Globus pallidus (tissue), 1 donor: ENCODE data around the gene NTN5.
"Not testable (repeated sequence)": the region's sequence is repeated elsewhere in the genome, so short reads cannot be mapped to it uniquely, and the experiment has no call there.

Experiments used
- DNase-seq: peaks from one replicate; pipeline ENCODE4 v3.0.0-alpha.2; 2015; ENCODE audit warnings: low spot score

The NTN5 gene

DNA sequence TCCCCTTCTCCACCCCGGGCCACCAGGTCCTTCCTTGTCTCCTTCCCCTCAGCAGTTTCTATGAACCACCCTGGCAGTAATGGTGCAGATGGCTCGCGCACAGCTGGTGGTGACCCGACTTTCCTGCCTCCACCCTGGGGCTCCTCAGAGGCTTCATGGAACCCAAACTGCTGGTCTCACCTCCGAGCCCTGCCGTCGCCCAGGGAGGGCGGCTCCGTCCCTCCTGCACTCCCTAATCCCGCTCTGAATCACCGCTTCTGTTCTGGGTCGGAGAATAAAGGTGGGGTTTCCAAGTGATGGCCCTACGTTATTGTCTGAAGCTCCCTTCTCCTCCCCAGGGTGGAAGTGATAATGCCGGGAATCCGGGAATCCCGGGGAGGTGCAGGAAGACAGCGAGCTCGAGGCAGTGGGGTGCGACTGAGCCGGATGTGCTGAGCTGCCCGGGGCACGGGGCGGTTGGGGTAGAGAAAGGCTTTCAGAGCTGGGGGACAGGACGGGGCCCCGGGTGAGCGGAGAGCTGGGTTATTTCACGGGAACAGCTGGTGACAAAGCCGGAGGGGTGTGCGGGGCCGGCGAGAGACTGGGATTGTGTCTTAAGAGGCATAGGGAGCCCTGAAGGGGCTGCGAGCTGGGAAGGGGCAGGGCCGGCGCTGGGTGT lies 23.7 kb upstream of the NTN5 start:
- DNase-seq, result no peak

DNA sequence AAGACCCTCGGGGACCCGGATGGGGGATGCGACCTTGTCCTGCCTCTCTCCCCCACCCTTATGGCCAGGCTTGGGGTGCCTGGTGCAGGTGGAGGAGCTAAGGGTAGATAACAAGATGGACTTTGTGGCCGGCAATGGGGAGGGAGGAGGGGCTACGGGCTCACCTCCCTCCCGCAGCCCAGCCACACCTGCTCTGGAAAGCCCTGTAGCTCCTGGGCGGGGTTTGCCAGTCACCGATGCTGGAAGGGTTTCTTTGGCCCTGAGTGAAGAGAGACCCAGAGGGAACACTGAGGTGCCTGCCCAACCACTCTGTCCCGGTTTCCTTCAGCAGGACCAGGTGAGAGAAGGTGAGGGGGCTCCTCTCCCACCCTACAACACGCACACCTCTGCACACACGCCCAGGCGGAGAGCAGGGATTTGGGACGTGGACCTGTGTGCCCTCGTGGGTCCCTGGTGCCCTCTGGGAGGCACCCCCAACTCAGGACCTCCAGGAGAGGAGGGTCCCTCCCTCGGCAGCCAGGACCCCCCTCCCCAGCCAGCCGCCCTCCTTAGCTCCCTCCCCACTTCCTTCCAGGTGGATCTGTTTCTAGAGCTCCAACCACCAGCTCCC lies 23.0 kb upstream of the NTN5 start, which contains the start of gene FUT2:
FUT2 (plus strand) TSS at position 229 of the 610 bp plus-strand sequence. CDS start 6,986 bp downstream, outside the sequence.
- DNase-seq, result no peak

DNA sequence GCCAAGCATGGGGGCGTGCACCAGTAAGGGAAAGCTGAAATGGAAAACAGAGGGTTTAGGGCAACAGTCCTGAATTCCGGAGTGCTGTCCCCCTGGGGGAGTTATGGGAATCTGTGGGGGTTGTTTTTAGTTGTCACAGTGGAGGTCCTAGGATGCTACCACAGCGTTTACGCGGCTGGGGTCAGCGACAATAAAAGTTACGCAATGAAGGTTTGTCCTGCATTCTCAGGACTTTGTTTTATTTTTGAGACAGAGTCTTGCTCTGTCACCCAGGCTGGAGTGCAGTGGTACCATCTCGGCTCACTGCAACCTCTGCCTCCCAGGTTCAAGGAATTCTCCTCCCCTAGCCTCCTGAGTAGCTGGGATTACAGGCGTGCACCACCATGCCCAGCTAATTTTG lies 20.8 kb upstream of the NTN5 start:
- not testable (repeated sequence) for DNase-seq

DNA sequence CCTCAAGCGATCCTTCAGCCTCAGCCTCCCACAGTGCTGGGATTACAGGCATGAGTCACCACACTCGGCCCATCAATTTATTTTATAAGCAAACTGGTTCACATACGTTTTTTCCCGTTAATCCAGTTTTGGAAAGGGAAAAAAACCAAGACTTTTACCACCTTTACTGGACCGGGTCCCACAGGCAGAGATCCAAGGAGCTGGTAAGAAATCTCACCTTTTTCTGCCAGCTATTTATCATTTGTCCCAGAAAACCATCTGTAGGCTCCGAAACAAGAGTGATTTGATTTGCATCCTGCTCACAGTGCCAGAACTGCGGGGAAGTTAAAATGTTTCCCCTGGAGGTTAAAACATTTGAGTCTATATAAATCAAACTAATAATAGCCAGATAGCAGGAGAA lies 16.6 kb upstream of the NTN5 start:
- no peak for DNase-seq

DNA sequence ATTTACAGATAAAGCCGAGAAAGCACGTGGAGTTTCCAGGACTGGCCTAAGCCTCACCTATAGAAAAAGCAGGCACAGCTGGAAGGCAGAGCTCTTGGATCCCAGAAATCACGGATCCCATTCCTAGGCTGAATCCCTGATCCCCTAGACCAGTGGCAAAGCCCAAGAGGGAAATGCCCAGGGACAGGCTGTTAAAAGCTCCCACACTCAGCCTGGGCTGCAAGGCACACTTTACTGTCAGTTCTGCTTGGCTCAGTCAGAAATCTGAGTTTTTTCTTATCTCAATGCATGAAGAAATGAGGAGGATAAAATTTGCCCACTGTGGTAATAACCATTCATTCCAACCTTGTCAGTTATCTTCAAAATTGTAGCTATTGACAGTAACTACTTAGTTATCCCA lies 15.0 kb upstream of the NTN5 start:
- DNase-seq, result no peak

DNA sequence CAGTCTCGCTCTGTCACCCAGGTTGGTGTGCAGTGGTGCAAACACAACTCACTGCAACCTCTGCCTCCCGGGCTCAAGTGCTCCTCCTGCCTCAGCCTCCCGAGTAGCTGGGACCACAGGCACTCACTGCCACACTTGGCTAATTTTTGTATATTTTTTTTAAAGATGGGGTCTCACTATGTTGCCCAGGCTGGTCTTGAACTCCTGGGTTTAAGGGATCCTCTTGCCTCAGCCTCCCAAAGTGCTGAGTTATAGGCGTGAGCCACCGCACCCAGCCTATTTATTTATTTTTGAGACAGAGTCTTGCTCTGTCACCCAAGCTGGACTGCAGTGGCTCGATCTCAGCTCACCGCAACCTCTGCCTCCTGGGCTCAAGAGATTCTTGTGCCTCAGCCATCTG lies 13.8 kb upstream of the NTN5 start:
- not testable (repeated sequence) for DNase-seq

DNA sequence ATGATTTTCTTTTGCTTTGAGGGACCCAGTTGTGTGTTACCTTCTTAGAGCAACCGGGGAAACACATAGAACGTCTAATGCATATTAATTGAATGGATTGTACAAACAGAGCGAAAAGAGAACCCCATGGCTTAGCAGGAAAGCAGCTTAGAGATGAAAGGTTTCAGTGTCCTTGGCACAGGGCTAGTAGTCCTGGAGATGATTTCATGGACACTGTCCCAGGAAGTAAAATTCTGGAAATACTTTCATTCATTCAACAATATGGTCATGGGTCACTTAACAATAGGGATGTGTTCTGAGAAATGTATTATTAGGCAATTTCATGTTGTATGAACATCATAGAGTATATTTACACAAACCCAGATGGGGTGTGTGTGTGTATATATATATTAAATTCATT lies 13.3 kb upstream of the NTN5 start:
- DNase-seq, result no peak

DNA sequence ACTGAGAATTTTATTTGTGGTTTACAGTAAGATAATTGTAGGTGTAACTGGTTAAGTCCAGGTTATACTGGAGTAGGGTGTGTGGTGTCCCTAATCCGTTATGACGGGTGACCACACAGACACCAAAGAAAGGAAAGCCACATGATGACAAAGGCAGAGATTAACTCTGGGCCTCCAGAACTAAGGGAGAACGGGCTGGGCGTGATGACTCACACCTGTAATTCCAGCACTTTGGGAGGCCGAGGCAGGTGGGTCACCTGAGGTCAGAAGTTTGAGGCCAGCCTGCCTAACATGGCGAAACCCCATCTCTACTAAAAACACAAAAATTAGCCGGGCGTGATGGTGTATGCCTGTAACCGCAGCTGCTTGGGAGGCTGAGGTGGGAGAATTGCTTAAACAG lies 12.8 kb upstream of the NTN5 start:
- no peak for DNase-seq

DNA sequence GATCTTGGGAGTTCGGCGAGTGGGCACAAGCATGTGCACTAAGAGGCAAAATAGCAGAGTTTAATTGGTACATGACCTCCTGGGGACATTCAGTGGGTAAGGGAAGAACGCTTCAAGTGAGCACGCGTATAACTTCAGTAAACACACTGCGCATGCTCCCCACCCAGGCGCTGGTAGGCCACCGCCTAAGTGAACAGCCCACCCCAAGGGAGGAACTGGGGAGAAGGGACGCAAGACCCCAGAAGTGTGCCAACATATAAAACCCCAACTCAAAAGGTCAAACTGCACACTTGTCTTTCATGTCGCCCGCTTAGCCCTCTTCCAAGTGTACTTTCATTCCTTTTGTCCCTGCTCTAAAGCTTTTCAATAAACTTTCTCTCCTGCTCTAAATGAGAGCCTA lies 10.5 kb upstream of the NTN5 start:
- DNase-seq, result peak; percentile 83

DNA sequence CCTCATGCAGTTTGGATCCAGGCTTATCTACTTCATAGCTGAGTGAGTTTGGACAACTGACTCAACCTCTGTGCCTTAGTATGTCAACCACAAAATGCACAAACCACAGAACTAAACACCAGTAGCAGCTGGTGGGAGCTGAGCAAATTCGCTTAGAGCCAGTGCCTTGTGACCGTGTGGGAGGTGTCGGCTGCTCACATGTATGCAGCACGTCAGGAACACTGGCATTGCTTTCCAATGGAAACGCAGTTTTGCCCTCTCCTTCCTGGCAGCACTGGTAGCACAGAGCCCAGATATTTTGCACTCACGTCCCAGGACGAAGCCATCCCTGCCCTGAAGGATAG lies 8.3 kb upstream of the NTN5 start:
- no peak for DNase-seq

DNA sequence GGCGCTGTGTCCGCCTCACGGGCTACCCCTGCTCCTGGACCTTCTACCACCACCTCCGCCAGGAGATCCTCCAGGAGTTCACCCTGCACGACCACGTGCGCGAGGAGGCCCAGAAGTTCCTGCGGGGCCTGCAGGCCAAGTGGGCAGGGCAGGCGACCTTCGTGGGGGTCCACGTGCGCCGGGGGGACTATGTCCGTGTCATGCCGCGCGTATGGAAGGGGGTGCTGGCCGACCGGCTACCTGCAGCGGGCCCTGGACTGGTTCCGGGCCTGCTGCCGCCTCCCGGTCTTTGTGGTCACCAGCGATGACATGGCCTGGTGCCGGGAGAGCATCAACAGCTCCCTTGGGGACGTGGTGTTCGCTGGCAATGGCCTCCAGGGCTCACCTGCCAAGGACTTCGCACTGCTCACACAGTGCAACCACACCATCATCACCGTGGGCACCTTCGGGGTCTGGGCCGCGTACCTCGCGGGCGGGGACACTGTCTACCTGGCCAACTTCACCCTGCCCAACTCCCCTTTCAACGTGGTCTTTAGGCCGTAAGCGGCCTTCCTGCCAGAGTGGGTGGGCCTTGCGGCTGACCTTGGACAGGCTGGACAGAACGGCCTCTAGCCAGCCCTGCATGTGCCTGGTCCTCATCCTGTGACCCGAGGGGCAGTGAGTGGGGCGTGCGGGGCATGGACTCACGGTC lies 7.8 kb upstream of the NTN5 start:
- no peak for DNase-seq

DNA sequence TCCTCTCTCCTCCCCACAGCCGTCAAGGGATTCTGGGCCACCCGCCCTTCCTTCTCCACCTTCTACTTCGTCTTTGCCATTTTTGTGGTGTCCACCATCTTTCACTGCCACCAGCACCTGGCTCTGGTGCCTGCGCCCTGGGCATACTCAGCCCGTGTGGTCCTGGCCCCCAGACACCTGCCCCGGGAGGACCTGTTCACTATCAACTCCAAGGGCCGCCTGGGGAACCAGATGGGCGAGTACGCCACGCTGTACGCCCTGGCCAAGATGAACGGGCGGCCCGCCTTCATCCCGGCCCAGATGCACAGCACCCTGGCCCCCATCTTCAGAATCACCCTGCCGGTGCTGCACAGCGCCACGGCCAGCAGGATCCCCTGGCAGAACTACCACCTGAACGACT lies 7.2 kb upstream of the NTN5 start:
- DNase-seq, result not testable (repeated sequence)

DNA sequence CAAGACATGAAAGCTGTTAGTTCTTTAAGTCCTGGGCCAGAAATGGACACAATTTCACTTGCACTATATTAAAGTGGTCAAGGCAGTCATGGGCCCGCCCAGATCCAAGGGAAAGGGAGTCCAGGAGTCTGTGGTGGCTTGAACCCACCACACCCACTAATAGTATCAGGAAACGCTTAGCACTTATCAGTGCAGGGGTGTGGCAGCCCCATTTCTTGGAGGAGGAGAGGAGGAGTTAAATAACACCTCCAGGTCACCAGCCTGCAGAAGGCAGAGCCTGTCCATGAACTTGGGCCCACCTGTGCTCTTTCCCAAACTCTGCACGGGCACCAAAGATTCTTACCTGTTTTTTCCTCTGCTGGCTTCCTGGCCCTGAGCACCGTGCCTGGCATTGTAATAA lies 5.4 kb upstream of the NTN5 start:
- DNase-seq, result no peak

DNA sequence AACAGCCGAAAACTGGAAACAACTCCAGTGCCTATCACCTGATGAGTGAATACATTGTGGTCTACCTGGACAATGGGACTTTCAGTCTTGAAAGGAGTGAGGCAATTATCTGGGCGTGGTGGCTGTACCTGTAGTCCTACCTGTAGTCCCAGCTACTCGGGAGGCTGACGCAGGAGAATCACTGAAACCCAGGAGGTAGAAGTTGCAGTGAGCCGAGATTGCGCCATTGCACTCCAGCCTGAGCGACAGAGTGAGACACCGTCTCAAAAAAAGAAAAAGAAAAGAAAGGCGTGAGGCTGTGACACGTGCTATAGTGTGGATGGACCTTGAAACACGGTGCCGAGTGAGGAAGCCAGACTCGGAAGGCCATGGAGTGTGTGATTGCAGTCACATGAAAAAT lies 4.1 kb upstream of the NTN5 start:
- no peak for DNase-seq

DNA sequence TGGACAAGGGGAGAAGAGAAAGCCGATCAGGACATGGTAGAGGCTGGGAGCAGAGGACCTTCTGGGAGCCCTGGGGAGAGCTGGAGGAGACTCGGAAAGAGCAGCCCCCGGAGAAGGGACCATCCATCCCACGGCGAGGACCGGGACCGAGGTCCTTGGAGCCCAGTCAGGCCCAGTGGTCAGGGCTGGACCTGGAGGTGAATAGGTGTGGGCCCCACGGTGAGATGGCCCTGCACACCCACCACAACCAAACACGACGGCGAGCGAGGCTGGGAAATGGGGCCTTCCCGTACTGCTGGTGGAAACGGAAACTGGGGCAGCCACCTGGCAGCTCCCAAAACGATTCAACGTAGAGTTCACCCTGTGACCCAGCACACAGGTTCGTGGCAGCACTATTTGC lies 3.7 kb upstream of the NTN5 start:
- DNase-seq, result no peak

DNA sequence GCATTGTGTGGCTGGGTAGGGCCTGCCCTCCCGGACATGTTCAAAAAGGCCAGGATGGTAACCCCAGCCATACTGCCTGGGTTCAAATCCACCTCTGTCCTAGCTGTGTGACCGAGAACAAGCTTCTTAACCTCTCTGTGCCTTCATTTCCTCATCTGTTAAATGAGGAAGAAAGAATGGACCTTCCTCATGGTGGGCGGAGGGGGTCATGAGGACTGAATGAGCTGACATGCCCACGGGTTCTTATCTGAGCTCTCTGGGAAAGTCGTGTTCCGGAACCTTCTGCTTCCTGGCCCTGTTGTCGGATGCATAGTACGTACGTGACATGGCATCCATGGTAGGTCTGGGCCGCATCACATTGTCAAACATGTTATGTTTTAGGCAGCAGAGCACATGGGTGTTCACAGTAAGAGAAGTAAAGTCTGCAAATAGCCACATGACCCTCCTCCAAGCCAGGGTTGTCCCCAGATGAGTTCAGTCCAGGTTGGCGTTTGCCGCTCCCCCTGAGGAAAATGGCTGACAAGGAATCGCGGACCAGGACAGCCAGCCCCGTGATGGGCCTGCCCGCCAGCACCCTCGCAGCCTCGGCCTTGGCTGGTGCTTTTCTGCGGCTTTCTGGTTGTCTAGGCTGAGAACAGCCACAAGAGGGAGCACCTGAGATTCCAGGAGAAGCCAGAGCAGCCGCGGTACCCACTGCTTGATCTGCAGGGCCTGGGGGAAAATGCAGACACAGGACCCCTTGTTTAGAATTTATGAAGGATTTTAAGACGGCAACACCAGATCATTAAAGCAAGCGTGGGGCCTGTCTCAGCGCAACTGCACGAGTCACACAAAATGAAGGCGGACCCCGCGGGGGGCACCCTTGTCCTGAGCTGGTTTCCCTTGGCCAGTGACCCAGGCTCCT lies 2.4 kb upstream of the NTN5 start:
- peak; percentile 86 for DNase-seq

DNA sequence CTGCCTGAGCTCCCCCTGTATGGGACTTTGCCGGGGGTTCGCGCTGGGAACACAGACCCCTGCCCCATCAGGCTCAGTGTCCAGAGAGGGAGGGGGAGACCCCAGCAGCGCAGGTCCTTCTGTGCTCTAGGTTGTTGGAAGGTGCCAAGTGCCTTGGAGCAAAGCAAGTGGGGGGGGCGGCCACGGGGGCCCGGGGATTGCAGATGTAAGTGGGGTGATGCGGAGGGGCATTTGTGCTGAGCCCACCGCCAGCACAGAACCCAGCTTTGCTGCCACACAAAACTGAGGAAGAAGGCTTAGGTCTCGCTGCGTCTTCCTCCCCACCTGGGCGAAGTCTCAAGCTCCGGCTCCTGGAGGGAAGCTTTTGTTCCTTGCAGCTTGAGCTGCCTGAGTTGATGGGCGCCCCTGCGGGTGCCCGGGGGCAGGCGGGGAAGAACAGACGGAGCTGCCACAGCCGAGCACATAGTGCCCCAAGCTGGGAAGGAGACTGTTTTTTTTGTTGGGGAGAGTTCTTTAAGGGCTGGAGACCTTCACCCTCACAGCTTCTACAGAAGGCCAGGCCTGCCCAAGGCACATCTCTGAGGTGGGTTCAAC lies 1.5 kb upstream of the NTN5 start:
- no peak for DNase-seq

DNA sequence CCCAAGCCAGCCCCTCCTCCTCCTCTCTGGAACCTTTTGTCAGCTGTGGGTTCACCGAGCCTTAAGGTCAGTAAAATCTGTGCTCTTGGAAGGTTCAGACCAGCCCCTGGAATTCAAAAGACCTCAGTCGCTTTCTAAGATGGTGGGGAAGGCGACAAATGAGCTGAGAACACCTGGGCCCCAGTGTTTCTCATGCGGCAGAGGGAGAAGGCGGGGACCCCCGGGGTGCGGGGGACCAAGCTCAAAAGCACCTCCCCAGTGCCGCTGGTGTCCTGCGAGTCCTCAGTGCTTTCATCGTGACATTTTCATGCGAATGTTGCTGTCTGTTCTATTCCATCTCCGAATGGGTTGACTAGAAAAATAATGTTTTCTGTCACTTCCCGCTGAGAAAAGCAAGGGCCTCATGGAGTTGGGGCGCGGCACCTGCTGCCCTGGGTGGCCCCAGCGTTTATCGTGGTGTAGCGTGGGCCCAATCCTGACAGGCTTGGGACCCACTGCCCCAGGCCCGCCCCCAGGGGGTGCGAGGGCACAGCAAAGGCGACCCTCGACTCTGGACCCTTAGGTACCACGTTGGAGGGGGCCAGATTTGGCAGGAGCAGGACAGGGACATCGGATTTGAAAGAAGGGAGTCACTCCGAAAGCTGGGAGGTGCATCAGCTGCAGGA lies 751 bp upstream of the NTN5 start:
- no peak for DNase-seq

DNA sequence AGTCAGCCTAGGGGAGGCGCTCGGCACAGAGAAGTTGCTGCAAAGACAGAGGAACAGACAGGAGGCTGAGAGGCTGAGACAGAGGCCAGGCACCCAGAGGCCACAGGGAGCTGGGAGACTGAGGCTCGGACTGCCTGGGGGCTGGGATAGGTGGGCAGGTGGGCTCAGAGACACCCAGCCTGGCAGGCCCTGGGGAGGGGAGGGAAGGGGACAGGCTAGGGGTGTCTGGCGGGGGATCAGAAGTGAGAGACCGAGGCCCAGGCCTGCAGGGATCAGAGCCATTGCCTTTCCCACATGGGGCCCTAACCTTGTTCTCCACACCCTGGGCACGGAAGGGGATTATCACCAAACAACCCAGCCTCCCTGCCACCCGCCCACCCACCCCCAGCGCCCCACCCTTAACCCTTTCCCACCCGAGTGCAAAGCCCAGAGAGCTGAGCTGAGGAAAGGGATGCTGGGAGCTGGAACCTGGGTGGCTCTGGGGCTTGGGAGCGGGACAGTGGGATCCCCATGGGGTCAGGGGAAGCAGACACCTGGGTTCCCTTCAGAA lies 1.3 kb downstream of the NTN5 start:
- no peak for DNase-seq

DNA sequence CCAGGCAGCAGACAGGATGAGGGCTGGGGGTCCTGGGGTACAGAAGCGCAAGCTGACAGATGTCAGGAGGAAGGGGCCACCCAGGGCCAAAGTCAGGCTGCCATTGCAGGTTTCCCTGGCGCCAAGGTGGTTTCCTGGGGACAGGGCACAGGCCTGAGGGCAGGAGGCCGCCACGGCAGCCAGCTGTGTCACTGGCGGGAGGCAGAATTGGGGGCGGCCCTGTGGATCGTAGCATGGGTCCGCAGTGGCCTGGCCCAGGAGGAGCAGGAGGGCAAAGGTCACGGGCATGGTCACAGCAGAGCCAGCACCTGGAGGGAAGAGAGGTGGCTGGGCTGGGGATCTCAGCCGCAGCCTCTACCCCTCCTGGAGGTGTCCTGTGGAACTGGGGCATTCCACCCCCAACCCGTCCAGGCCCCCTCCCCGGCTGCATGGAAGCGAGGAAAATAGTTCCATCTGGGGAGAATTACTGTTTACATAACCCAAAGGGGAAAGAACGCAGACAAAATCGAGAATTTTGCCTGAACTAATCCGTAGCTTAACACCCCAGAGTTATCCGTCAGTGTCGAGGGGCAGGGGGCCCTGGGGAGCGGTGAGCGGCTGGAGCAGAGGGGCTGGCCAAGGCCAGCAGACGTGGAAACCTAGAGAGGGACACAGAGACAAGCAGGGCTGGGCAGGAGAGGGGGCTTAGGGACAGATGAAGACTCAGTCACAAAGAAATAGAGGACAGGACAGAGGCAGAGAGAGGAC lies 1.9 kb downstream of the NTN5 start:
- DNase-seq, result no peak
